HL-60 (cell line): Measurements from ENCODE around the gene C6orf120.

Experiments used
- DNase-seq, 2 experiments: peaks; one replicate each; pipeline ENCODE4 v3.0.0-alpha.2; 2010 to 2020; ENCODE audit warnings: low read depth in 1 of 2, low spot score in 1 of 2
- H3K27ac ChIP-seq: fragments of 250-450 bp; sonication (Bioruptor Pico); replicated peaks from 2 replicates; pipeline ENCODE4 v1.5.1; 2020; ENCODE audit warnings: mild to moderate bottlenecking, moderate library complexity
- H3K27me3 ChIP-seq: fragments of 250-450 bp; sonication (Bioruptor Pico); 2 replicates; pipeline ENCODE4 v1.5.1; 2021; ENCODE audit warnings: mild to moderate bottlenecking, moderate library complexity; ENCODE audit not compliant: insufficient read depth, poor library complexity, severe bottlenecking
- H3K4me3 ChIP-seq: replicated peaks from 2 replicates; pipeline ENCODE4 v1.5.1; 2011; ENCODE audit warnings: mild to moderate bottlenecking, control low read depth, low read length; ENCODE audit not compliant: insufficient read depth
- GABPA ChIP-seq: IDR thresholded peaks from 2 replicates; pipeline ENCODE4 v1.6.1; 2012; ENCODE audit warnings: low read depth
- POLR2AphosphoS5 ChIP-seq: IDR thresholded peaks from 2 replicates; pipeline ENCODE4 v1.6.1; 2012; ENCODE audit warnings: low read depth
- SPI1 ChIP-seq: IDR thresholded peaks from 2 replicates; pipeline ENCODE4 v1.6.1; 2012; ENCODE audit warnings: low read depth, mild to moderate bottlenecking, borderline replicate concordance
- TF ChIP-seq, protein P1 (sequence below): IDR thresholded peaks from one replicate; pipeline ENCODE4 v1.5.1; 2011; ENCODE audit warnings: low read length, control low read depth, inconsistent platforms; ENCODE audit not compliant: insufficient read depth
- TF ChIP-seq, protein P2 (sequence below): IDR thresholded peaks from 2 replicates; pipeline ENCODE4 v1.6.1; 2012; ENCODE audit warnings: low read depth; ENCODE audit not compliant: insufficient replicate concordance

C6orf120 gene

DNA sequence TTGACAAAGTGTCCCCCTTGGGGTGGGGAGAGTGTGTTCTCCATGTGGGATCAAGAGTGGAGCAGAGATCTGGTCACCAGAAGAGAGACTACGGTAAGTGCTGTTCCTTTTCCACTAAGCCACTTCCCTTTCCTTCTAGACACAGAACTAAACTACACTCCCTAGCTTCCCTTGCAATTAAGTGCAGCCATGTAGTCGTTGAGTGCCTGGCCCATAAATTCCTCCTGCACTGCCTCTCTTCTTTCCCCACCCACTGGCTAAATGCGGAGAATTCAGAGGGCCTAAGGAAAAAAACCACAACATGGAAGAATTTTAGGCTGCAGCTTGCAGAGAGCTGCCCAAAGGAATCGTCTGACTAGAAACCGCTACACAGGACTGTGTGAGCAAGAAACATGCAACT lies 1.6 kb upstream of the C6orf120 start:
- Histone ChIP-seq H3K27ac (peak overlapping the region; percentile 88), H3K27me3 (no peaks in the 10 kb centered on the region), H3K4me3 (peak overlapping the region; percentile 94)
- peak; percentile 54 to 90 for DNase-seq
- TF ChIP-seq, protein P1, sequence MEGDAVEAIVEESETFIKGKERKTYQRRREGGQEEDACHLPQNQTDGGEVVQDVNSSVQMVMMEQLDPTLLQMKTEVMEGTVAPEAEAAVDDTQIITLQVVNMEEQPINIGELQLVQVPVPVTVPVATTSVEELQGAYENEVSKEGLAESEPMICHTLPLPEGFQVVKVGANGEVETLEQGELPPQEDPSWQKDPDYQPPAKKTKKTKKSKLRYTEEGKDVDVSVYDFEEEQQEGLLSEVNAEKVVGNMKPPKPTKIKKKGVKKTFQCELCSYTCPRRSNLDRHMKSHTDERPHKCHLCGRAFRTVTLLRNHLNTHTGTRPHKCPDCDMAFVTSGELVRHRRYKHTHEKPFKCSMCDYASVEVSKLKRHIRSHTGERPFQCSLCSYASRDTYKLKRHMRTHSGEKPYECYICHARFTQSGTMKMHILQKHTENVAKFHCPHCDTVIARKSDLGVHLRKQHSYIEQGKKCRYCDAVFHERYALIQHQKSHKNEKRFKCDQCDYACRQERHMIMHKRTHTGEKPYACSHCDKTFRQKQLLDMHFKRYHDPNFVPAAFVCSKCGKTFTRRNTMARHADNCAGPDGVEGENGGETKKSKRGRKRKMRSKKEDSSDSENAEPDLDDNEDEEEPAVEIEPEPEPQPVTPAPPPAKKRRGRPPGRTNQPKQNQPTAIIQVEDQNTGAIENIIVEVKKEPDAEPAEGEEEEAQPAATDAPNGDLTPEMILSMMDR = no peak
- TF ChIP-seq SPI1 = peak; percentile 93
- TF ChIP-seq, protein P2, sequence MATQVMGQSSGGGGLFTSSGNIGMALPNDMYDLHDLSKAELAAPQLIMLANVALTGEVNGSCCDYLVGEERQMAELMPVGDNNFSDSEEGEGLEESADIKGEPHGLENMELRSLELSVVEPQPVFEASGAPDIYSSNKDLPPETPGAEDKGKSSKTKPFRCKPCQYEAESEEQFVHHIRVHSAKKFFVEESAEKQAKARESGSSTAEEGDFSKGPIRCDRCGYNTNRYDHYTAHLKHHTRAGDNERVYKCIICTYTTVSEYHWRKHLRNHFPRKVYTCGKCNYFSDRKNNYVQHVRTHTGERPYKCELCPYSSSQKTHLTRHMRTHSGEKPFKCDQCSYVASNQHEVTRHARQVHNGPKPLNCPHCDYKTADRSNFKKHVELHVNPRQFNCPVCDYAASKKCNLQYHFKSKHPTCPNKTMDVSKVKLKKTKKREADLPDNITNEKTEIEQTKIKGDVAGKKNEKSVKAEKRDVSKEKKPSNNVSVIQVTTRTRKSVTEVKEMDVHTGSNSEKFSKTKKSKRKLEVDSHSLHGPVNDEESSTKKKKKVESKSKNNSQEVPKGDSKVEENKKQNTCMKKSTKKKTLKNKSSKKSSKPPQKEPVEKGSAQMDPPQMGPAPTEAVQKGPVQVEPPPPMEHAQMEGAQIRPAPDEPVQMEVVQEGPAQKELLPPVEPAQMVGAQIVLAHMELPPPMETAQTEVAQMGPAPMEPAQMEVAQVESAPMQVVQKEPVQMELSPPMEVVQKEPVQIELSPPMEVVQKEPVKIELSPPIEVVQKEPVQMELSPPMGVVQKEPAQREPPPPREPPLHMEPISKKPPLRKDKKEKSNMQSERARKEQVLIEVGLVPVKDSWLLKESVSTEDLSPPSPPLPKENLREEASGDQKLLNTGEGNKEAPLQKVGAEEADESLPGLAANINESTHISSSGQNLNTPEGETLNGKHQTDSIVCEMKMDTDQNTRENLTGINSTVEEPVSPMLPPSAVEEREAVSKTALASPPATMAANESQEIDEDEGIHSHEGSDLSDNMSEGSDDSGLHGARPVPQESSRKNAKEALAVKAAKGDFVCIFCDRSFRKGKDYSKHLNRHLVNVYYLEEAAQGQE = no peak

DNA sequence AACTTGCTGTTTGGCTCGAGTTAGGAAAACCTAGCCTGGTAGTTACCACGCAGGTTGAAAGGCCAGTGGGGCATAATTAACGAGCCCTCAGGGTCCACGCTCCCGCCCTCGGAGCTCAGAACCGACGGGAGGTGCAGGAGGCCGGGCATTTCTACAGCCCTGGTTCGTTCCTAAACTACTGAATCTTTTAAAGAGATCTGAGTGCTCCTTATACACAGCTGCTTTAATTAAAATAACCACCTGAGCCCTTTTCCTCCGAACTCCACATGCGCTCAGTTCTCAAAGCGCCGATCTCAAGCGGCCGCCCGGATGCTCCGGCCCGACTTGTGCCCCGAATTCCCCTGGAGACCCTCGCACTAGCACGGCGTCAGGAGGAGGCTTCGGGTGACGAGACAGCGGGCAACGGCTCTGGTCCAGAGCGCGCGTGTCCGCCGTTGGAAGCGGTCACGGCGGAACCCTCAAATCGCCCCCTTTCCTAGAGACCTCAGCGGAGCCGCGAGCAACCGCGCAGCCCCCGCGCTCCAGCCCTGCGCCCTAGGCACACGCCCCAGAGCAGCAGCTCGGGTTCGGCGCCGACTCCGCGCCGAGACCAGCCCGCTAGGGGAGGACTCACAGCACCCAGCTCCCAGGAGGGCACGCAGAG lies 494 bp upstream of the C6orf120 start:
- H3K4me3 ChIP-seq = peak overlapping the region; percentile 94
- no peak for DNase-seq
- peak overlapping the region; percentile 88 for H3K27ac ChIP-seq
- TF ChIP-seq, protein P1 = no peak
- no peak for TF ChIP-seq GABPA
- TF ChIP-seq, protein P2 = no peak
- TF ChIP-seq POLR2AphosphoS5 = no peak
- TF ChIP-seq SPI1 = no peak
- no peaks in the 10 kb centered on the region for H3K27me3 ChIP-seq

- Histone ChIP-seq H3K27me3 (no peaks in the 10 kb centered on the region), H3K4me3 (peak overlapping the region; percentile 94), H3K27ac (peak overlapping the region; percentile 88)
- TF ChIP-seq, protein P2 = no peak
- TF ChIP-seq POLR2AphosphoS5 = peak; percentile 45; the same call in 1 of the 2 replicates
- no peak for DNase-seq
These were observed 917 bp downstream of the C6orf120 start for GRCh38 chr6:169702840-169703246.
